Ramos (cell line): ENCODE results near the gene HERC4.
"Not testable (repeated sequence)": the region's sequence is repeated elsewhere in the genome, so short reads cannot be mapped to it uniquely, and the experiment has no call there.

ENCODE experiments used
- in situ Hi-C: fragments of 300-500 bp; cut with MboI; formaldehyde crosslinking; loops from one replicate; pipeline ENCODE4 v1.14.3; 2022; ENCODE audit warnings: low sequenced_read_pairs; ENCODE audit not compliant: unreplicated experiment

The HERC4 gene

GRCh38 chr10:67884842-67885670 lies 190.0 kb downstream of the HERC4 start:
- in situ Hi-C loops: no loop called here

GRCh38 chr10:67884313-67884841 lies 190.7 kb downstream of the HERC4 start, which contains the start of gene SIRT1:
TSS of gene SIRT1 (plus strand) at chr10:67884656. CDS start at chr10:67884722, 66 bp downstream.
- in situ Hi-C loops: no loop called here

GRCh38 chr10:67883710-67884312 lies 191.3 kb downstream of the HERC4 start:
- in situ Hi-C loops: no loop called here

- in situ Hi-C loops: no loop called here
Measured at GRCh38 chr10:67878133-67878532, 196.9 kb downstream of the HERC4 start.

DNA sequence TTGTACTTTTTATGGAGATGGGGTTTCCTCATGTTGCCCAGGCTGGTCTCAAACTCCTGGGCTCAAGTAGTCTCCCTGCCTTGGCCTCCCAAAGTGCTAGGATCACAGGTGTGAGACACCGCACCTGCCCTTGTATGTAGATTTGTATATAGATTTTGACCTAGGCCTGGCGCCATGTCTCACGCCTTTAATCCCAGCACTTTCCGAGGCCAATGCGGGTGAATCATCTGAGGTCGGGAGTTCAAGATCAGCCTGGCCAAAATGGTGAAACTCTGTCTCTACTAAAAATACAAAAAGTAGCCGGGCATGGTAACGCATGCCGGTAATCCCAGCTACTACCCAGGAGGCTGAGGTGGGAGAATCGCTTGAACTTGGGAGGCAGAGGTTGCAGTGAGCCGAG lies 197.7 kb downstream of the HERC4 start:
- in situ Hi-C loops: not testable (repeated sequence)

DNA sequence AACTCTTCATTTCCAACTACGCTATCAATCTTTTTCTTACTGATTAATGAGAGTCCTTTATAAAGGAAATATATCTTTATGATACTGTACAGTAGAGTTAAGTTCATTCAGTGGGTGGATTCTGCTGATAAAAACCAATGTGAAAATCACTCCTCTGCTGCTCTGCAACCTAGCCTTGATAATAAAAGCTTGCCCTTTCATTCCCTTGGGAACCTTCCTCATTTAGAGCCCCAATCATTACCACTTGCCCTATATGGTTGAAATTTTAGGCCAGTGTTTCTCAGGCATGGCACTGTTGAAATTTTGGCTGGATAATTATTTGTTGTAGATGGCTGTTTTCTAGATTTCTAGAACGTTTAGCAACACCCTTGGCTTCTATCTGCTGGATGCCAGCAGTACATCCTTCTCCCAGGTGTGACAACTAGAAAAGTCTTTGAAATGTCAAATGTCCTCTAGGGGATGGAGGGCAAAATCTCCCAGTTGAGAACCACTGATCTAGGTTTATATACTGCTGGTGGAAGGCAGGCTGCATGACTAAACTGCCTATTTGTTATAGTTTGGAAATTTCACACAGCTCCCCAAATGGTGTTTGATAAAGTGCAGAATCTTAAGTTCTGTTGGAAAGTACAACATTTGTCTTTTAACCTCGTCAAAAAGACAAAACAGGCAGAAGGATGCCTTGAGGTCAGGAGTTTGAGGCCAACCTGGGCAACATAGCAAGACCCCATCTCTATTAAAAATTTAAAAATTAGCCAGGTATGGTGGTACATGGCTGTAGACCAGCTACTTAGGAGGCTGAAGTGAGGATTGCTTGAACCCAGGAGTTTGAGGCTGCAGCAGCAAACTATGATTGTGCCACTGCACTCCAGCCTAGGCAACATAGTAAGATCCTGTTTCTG lies 199.5 kb downstream of the HERC4 start:
- in situ Hi-C loops: no loop called here
